ENCODE data around the gene FOXO3.

FOXO3 gene

DNA sequence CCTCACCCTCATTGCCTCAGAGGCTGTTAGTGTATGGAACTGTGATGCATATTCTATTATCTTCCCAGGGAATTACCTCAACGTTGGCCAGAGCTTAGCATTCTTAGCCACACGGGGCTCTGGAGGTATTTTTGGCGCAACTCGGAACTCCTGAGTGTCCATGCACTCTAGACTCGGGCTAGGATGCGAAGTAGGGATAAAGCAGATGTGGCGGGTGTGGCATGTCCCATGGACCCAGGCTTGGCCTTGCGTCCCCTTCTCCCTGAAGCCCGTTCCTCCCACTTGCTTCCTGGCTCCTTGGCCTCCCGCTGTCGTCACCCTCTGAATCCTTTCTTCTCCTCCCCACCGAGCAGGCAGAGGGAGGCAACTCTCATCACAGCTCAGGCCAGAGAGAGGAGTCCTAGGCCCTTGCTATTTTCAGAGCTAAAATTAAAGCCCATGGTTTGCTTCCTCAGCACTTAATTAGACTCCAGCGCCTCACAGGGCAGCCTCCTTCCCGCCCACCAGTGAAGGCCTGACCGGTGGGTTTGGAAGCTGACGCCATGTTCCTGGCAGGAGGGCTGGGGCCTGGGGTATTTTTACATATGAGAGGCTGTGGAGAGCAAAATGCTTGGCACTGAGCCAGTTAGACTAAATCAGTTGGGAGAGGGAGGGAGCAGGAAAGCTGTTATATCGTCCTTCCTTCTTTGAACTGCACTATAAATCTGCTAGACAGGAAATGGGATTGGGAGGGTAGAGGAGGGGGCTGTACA is 138.7 kb downstream of the FOXO3 start:
- H4K5ac ChIP-seq (ENCODE audit: low read length) = no peak overlapping the region
- H3K23ac ChIP-seq (ENCODE audit: low read length) = peak overlapping the region; percentile 24
- H3K36me3 ChIP-seq (ENCODE audit: control insufficient read depth, insufficient read depth, low read length) = no peaks in the 10 kb centered on the region
- no peak overlapping the region for H2BK120ac ChIP-seq (ENCODE audit: low read depth, low read length)
- no peak overlapping the region for H3K9ac ChIP-seq (ENCODE audit: low read length)
- no peak overlapping the region for H3K27ac ChIP-seq (ENCODE audit: low read depth, low read length)
- no peak overlapping the region for H3K4me3 ChIP-seq (ENCODE audit: low read length)
- DNase-seq = no peak
- no CpG with 5 or more reads among the region's 17 CpGs for WGBS (ENCODE audit: extremely low coverage, insufficient coverage, low lambda C conversion rate)
- H3K27me3 ChIP-seq (ENCODE audit: insufficient read depth, low read length, poor library complexity) = no peaks in the 10 kb centered on the region
- no peak overlapping the region for H2BK5ac ChIP-seq (ENCODE audit: low read length)
- H4K8ac ChIP-seq (ENCODE audit: low read depth, low read length) = no peak overlapping the region
- no peak overlapping the region for H2BK15ac ChIP-seq (replicated peaks; ENCODE audit: low read depth)
- H3K18ac ChIP-seq (ENCODE audit: low read length) = no peak overlapping the region
- no peak overlapping the region for H3K4ac ChIP-seq (ENCODE audit: low read depth, low read length)
- no peak overlapping the region for H3K4me2 ChIP-seq (ENCODE audit: low read length)
- H3K56ac ChIP-seq (ENCODE audit: low read length) = no peak overlapping the region
- H2AK5ac ChIP-seq (ENCODE audit: low read length) = no peak overlapping the region
- H3K4me1 ChIP-seq (ENCODE audit: control insufficient read depth, low read depth, low read length) = no peaks in the 10 kb centered on the region
- no peaks in the 10 kb centered on the region for H3K79me1 ChIP-seq (ENCODE audit: low read length)
- H3K79me2 ChIP-seq (ENCODE audit: control insufficient read depth, insufficient read depth, low read length) = no peaks in the 10 kb centered on the region

DNA sequence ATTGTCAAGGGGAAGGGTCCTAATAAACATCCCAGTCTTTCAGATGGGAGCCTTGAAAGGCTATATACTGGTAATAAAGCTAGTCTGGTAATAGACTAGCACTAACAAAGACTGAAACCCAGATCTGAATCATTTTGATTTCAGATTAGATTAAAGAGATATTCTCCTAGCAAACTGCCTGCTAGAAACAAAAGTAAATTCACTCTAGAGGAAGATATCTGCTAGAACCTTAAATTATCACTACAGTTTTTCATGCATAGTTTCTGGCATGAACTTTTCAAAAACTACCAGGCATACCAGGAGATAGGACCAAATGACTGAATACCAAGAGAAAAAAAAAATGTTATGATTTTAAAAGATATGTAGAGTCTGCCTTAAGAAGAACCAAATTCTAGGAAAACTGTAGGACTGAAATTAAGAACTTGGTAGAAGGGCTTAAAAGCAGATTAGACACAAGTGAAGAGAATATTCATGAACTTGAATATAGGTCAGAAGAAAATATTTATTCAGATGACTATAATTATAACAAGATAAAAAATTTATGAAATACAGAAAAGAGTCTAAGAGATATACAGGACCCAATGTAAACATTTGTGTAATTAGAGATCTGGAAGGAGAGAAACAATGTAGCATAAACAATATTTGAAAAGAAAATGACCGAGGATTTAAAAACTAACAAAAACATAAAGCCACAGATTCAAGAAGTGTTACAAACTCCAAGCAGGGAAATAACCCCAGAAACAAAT is 141.6 kb downstream of the FOXO3 start:
- no peak overlapping the region for H4K8ac ChIP-seq (ENCODE audit: low read depth, low read length)
- H3K56ac ChIP-seq (ENCODE audit: low read length) = no peak overlapping the region
- DNase-seq = no peak
- no peak overlapping the region for H2BK120ac ChIP-seq (ENCODE audit: low read depth, low read length)
- H4K5ac ChIP-seq (ENCODE audit: low read length) = no peak overlapping the region
- H2BK5ac ChIP-seq (ENCODE audit: low read length) = no peak overlapping the region
- no peaks in the 10 kb centered on the region for H3K79me1 ChIP-seq (ENCODE audit: low read length)
- H3K18ac ChIP-seq (ENCODE audit: low read length) = no peak overlapping the region
- no peak overlapping the region for H3K4ac ChIP-seq (ENCODE audit: low read depth, low read length)
- H3K27me3 ChIP-seq (ENCODE audit: insufficient read depth, low read length, poor library complexity) = no peaks in the 10 kb centered on the region
- no peak overlapping the region for H3K23ac ChIP-seq (ENCODE audit: low read length)
- H2BK15ac ChIP-seq (replicated peaks; ENCODE audit: low read depth) = no peak overlapping the region
- H3K36me3 ChIP-seq (ENCODE audit: control insufficient read depth, insufficient read depth, low read length) = no peaks in the 10 kb centered on the region
- no peak overlapping the region for H2AK5ac ChIP-seq (ENCODE audit: low read length)
- no peak overlapping the region for H3K27ac ChIP-seq (ENCODE audit: low read depth, low read length)
- H3K4me1 ChIP-seq (ENCODE audit: control insufficient read depth, low read depth, low read length) = no peaks in the 10 kb centered on the region
- H3K9ac ChIP-seq (ENCODE audit: low read length) = no peak overlapping the region
- no peak overlapping the region for H3K4me3 ChIP-seq (ENCODE audit: low read length)
- H3K79me2 ChIP-seq (ENCODE audit: control insufficient read depth, insufficient read depth, low read length) = no peaks in the 10 kb centered on the region
- H3K4me2 ChIP-seq (ENCODE audit: low read length) = no peak overlapping the region
- WGBS (ENCODE audit: extremely low coverage, insufficient coverage, low lambda C conversion rate) = no CpG with 5 or more reads among the region's 1 CpG

DNA sequence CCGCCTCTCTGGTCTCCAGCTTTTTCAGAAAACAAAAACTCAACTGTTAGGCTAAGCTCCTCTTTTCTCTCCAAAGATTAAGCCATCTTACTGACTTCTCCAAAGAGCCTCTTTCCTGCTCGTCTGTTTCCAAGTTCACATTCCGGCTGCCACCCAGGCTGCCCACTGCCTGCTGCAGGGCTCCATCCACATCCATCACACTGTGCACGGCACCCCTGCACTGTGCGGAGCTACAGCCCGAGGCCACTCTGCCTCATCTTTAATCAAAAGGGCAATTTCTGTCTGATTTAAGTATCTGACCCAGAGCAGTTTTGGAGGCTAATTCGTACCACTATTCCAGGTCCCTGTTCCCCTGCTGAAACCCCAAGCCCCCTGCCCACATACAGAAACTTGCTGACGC is 145.9 kb downstream of the FOXO3 start:
- H3K56ac ChIP-seq (ENCODE audit: low read length) = no peak overlapping the region
- no peak overlapping the region for H2BK120ac ChIP-seq (ENCODE audit: low read depth, low read length)
- no peaks in the 10 kb centered on the region for H3K4me1 ChIP-seq (ENCODE audit: control insufficient read depth, low read depth, low read length)
- no peak overlapping the region for H3K27ac ChIP-seq (ENCODE audit: low read depth, low read length)
- no peak overlapping the region for H3K23ac ChIP-seq (ENCODE audit: low read length)
- no peaks in the 10 kb centered on the region for H3K27me3 ChIP-seq (ENCODE audit: insufficient read depth, low read length, poor library complexity)
- no peak overlapping the region for H3K9ac ChIP-seq (ENCODE audit: low read length)
- H3K4me2 ChIP-seq (ENCODE audit: low read length) = no peak overlapping the region
- H2BK15ac ChIP-seq (replicated peaks; ENCODE audit: low read depth) = no peak overlapping the region
- H3K4ac ChIP-seq (ENCODE audit: low read depth, low read length) = no peak overlapping the region
- no peak for DNase-seq
- H4K5ac ChIP-seq (ENCODE audit: low read length) = no peak overlapping the region
- H3K36me3 ChIP-seq (ENCODE audit: control insufficient read depth, insufficient read depth, low read length) = no peaks in the 10 kb centered on the region
- H3K79me1 ChIP-seq (ENCODE audit: low read length) = no peaks in the 10 kb centered on the region
- H2AK5ac ChIP-seq (ENCODE audit: low read length) = no peak overlapping the region
- H4K8ac ChIP-seq (ENCODE audit: low read depth, low read length) = no peak overlapping the region
- no peaks in the 10 kb centered on the region for H3K79me2 ChIP-seq (ENCODE audit: control insufficient read depth, insufficient read depth, low read length)
- no peak overlapping the region for H3K18ac ChIP-seq (ENCODE audit: low read length)
- no peak overlapping the region for H3K4me3 ChIP-seq (ENCODE audit: low read length)
- WGBS (ENCODE audit: extremely low coverage, insufficient coverage, low lambda C conversion rate) = no CpG with 5 or more reads among the region's 8 CpGs
- H2BK5ac ChIP-seq (ENCODE audit: low read length) = no peak overlapping the region

DNA sequence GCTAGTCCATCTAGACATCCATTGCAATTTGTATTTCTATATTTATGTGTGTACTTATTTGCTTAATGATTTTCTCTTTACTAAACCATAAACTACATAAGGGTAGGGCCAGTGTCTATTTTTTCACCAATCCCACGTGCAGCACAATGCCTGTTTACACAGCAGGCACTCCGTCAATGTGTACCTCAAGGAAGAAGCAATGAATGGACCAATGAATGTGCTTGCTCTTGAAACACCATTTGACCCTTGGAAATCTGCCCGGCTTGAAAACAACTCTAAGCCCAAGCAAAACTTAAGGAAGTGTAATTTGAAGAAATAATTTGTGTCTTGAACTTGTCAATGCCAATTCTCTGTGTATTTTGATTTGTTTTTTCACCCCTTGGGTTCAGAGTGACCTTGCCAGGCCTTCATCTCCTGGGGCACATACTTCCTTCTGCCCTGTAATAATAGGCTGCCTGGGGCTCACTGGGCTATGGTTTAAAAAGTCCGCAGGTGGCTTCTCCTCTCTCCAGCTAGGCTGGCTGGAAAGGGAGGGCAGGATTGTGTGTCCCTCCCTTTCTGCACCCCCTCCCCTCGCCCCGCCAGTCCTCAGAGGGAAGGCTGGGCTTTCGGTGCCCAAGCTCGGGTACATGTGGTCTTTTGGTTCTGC is 146.7 kb downstream of the FOXO3 start:
- Histone ChIP-seq H3K27ac (ENCODE audit: low read depth, low read length) (no peak overlapping the region), H2AK5ac (ENCODE audit: low read length) (no peak overlapping the region), H3K27me3 (ENCODE audit: insufficient read depth, low read length, poor library complexity) (no peaks in the 10 kb centered on the region), H3K18ac (ENCODE audit: low read length) (no peak overlapping the region), H4K8ac (ENCODE audit: low read depth, low read length) (no peak overlapping the region), H3K9ac (ENCODE audit: low read length) (no peak overlapping the region), H3K36me3 (ENCODE audit: control insufficient read depth, insufficient read depth, low read length) (no peaks in the 10 kb centered on the region), H3K79me2 (ENCODE audit: control insufficient read depth, insufficient read depth, low read length) (no peaks in the 10 kb centered on the region), H2BK15ac (replicated peaks; ENCODE audit: low read depth) (no peak overlapping the region), H3K4me2 (ENCODE audit: low read length) (no peak overlapping the region), H3K23ac (ENCODE audit: low read length) (no peak overlapping the region), H2BK120ac (ENCODE audit: low read depth, low read length) (no peak overlapping the region), H3K4ac (ENCODE audit: low read depth, low read length) (no peak overlapping the region), H3K56ac (ENCODE audit: low read length) (no peak overlapping the region), H3K4me1 (ENCODE audit: control insufficient read depth, low read depth, low read length) (no peaks in the 10 kb centered on the region), H4K5ac (ENCODE audit: low read length) (no peak overlapping the region), H3K4me3 (ENCODE audit: low read length) (no peak overlapping the region), H2BK5ac (ENCODE audit: low read length) (no peak overlapping the region), H3K79me1 (ENCODE audit: low read length) (no peaks in the 10 kb centered on the region)
- DNase-seq = no peak
- WGBS (ENCODE audit: extremely low coverage, insufficient coverage, low lambda C conversion rate) = no CpG with 5 or more reads among the region's 8 CpGs

DNA sequence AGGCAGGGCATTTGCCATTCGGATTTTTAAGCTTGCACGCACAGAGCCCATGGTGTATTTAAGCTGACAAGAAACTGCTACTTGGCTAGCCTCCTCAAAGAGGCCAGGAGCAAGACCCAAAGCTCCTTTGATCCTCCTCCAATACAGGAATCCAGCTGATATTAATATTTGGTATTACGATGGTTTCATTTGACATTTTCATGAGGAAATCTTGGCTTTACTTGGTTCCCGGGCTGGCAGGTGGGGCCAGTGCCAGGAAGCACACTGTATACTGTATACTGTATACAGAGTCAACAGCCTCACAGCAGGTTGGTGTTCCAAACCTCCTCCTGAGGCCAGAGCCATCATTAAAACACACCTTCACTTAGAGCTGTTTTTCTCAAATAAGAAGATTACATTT is 149.3 kb downstream of the FOXO3 start:
- Histone ChIP-seq H3K9ac (ENCODE audit: low read length) (no peak overlapping the region), H3K4me1 (ENCODE audit: control insufficient read depth, low read depth, low read length) (no peaks in the 10 kb centered on the region), H2BK15ac (replicated peaks; ENCODE audit: low read depth) (no peak overlapping the region), H3K27ac (ENCODE audit: low read depth, low read length) (no peak overlapping the region), H3K27me3 (ENCODE audit: insufficient read depth, low read length, poor library complexity) (no peaks in the 10 kb centered on the region), H4K8ac (ENCODE audit: low read depth, low read length) (no peak overlapping the region), H2BK120ac (ENCODE audit: low read depth, low read length) (no peak overlapping the region), H3K79me2 (ENCODE audit: control insufficient read depth, insufficient read depth, low read length) (no peaks in the 10 kb centered on the region), H3K56ac (ENCODE audit: low read length) (no peak overlapping the region), H2BK5ac (ENCODE audit: low read length) (no peak overlapping the region), H3K79me1 (ENCODE audit: low read length) (no peaks in the 10 kb centered on the region), H3K4me3 (ENCODE audit: low read length) (no peak overlapping the region), H4K5ac (ENCODE audit: low read length) (no peak overlapping the region), H3K4ac (ENCODE audit: low read depth, low read length) (no peak overlapping the region), H2AK5ac (ENCODE audit: low read length) (no peak overlapping the region), H3K18ac (ENCODE audit: low read length) (no peak overlapping the region), H3K36me3 (ENCODE audit: control insufficient read depth, insufficient read depth, low read length) (no peaks in the 10 kb centered on the region), H3K4me2 (ENCODE audit: low read length) (no peak overlapping the region), H3K23ac (ENCODE audit: low read length) (no peak overlapping the region)
- no CpG with 5 or more reads among the region's 4 CpGs for WGBS (ENCODE audit: extremely low coverage, insufficient coverage, low lambda C conversion rate)
- DNase-seq = no peak

Data from mesendoderm (in vitro differentiated cells).